Ovary (tissue), 3 donors: ENCODE results near the gene CERT1.

ENCODE experiments used
- CTCF ChIP-seq, 3 donors: fragments of 450-650 bp in 2 of 3; fragments of 200-600 bp in 1 of 3; IDR thresholded peaks; one replicate each; pipeline versions ENCODE4 v1.5.1 to v1.8.0; 2016 to 2022; ENCODE audit warnings: antibody characterized with exemption in 3 of 3, mild to moderate bottlenecking in 1 of 3
- EP300 ChIP-seq: sonication (generic); formaldehyde crosslinking; IDR thresholded peaks from one replicate; pipeline ENCODE4 v1.6.1; 2017; ENCODE audit warnings: antibody characterized with exemption
- POLR2A ChIP-seq: fragments of 450-650 bp; IDR thresholded peaks from one replicate; pipeline ENCODE4 v1.6.1; 2017; ENCODE audit warnings: antibody characterized with exemption, mild to moderate bottlenecking, moderate library complexity
- donor health status: DM: no; HTN: no; CAD: no.

- TF ChIP-seq CTCF (IDR thresholded peaks at IDR 0.05) (no peak), POLR2A (no peak), EP300 (no peak)
Observed at GRCh38 chr5:75481024-75481423, 30.4 kb downstream of the CERT1 start.
